Upper lobe of left lung (tissue), 4 donors: Measurements from ENCODE around the gene OGFR.

Source experiments
- CTCF ChIP-seq, 6 experiments: fragments of 450-650 bp in 4 of 6; fragments of 200-600 bp in 2 of 6; sonication (generic) in 2 of 6; IDR thresholded peaks; one replicate each; pipeline ENCODE4 v1.5.1; 2016 to 2019; ENCODE audit warnings: antibody characterized with exemption in 6 of 6
- EP300 ChIP-seq, 4 donors: sonication (generic); formaldehyde crosslinking; IDR thresholded peaks; one replicate each; pipeline ENCODE4 v1.5.1; 2017; ENCODE audit warnings: antibody characterized with exemption in 4 of 4, control low read depth in 2 of 4
- POLR2A ChIP-seq, 4 donors: fragments of 450-650 bp; IDR thresholded peaks; one replicate each; pipeline ENCODE4 v1.5.1; 2016 to 2017; ENCODE audit warnings: antibody characterized with exemption in 4 of 4, mild to moderate bottlenecking in 2 of 4
- POLR2AphosphoS5 ChIP-seq, 2 donors: sonication (generic); formaldehyde crosslinking; IDR thresholded peaks; one replicate each; pipeline ENCODE4 v1.5.1; 2017; ENCODE audit warnings: antibody characterized with exemption in 2 of 2

GRCh38 chr20:62761759-62762131 is 42.9 kb upstream of the OGFR start:
- TF ChIP-seq EP300 (IDR thresholded peaks at IDR 0.05) = no peak
- no peak for TF ChIP-seq POLR2AphosphoS5 (IDR thresholded peaks at IDR 0.05)
- TF ChIP-seq CTCF (IDR thresholded peaks at IDR 0.05) = no peak
- TF ChIP-seq POLR2A (IDR thresholded peaks at IDR 0.05) = no peak
